LHCN-M2 (cell line): ENCODE data around the gene DGLUCY. TPM values are rescaled to one million over a fixed set of nuclear protein-coding genes. Genes with fewer than 3 reads are reported as not detected.

Experiments used
- total RNA-seq: library from RNA; depleted of rRNA; stranded (reverse); fragments of >200 nt; gene quantifications from 2 replicates; pipeline ENCODE4 v1.2.3, GENCODE V29; 2014; rRNA removed

The DGLUCY gene
- total RNA-seq, 1 experiment from 2014 or later = 34.8 TPM

Other genes with a start within 250 kb of the DGLUCY start
- 3.5 and 6.1 TPM in 2 replicates for gene RPS6KA5, start 53.4 kb upstream of the DGLUCY start, total RNA-seq
- gene GPR68, start 130.6 kb downstream of the DGLUCY start, total RNA-seq = 6.5 and 8.6 TPM in 2 replicates